Activated CD4-positive, alpha-beta memory T cell treated with anti-CD3 and anti-CD28 coated beads, Interleukin-2, amount 10 ng/mL, durations not matched to agents 7 days and 5 days (primary cell): ENCODE measurements around the gene GET4. TPM values are rescaled to one million over a fixed set of nuclear protein-coding genes. Genes with fewer than 3 reads are reported as not detected.
"Not testable (repeated sequence)": the region's sequence is repeated elsewhere in the genome, so short reads cannot be mapped to it uniquely, and the experiment has no call there.

Source experiments
- CTCF ChIA-PET: fragments of 350-600 bp; sonication (Branson Sonifier 250); formaldehyde crosslinking; loops from one replicate; lab custom pipeline; 2021; ENCODE audit warnings: antibody characterized with exemption, inconsistent platforms; lab: Charles Lee
- POLR2A ChIA-PET: fragments of 350-600 bp; sonication (Branson Sonifier 250); formaldehyde crosslinking; loops from one replicate; lab custom pipeline; 2021; ENCODE audit warnings: antibody characterized with exemption; lab: Charles Lee
- DNase-seq: peaks from one replicate; pipeline ENCODE4 v3.0.0-alpha.2; 2020
- H3K27ac Mint-ChIP-seq: one replicate; pipeline ENCODE4 v1.8.0; 2021; ENCODE audit warnings: mild to moderate bottlenecking, mixed read lengths
- H3K27me3 Mint-ChIP-seq: one replicate; pipeline ENCODE4 v1.8.0; 2021; ENCODE audit warnings: mixed read lengths
- H3K36me3 Mint-ChIP-seq: one replicate; pipeline ENCODE4 v1.8.0; 2021; ENCODE audit warnings: low read depth, mixed read lengths
- H3K4me1 Mint-ChIP-seq: one replicate; pipeline ENCODE4 v1.8.0; 2021; ENCODE audit warnings: mixed read lengths
- H3K4me3 Mint-ChIP-seq: one replicate; pipeline ENCODE4 v1.8.0; 2021; ENCODE audit warnings: mild to moderate bottlenecking, mixed read lengths
- H3K9me3 Mint-ChIP-seq: one replicate; pipeline ENCODE4 v1.8.0; 2021; ENCODE audit warnings: mixed read lengths
- total RNA-seq, 2 experiments: library from RNA; stranded (reverse); gene quantifications; one replicate each; pipeline ENCODE4 v1.2.3, GENCODE V29; 2021

GET4 gene
- total RNA-seq, 2 experiments from 2014 or later = 32.6 to 38.2 TPM

DNA sequence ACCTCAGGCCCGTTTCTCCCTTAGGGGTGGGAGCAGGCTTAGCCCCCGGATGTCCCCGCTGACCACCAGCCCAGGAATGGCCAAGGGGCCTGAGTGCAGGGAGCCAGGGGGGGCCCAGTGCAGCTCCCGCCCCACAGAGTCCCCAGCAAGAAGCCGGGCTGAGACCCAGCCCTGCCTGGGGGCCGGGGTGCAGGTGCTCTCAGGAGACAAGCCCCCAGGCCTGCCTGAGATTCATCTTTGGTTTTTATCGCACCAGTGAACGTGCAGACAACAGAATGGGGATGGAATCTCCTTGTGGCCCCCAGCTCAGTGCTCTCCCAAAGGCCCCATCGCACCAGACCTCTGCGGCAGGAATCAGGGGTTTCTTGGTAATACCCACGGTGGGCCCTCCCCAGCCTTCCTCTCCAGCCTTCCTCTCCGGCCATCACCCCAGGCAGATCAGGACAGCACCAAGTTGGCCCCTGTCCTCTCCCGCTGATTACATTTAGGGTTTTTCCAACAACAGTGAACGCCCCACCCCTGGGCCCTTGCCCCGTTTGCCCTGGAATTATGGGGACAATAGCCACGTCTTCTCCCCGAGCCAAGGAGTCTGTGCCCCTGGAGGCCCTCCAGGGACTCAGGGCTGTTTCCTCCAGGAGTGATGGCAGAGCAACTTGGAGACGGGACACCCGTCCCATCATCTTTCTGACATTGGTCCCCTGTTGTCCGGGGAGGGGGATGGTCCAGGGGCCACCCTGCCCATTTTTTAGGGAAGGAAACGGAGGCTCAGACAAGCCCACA is 55.7 kb downstream of the GET4 start:
- CTCF ChIA-PET = no interaction called here
- no peak for DNase-seq
- POLR2A ChIA-PET = no interaction called here
- Mint-ChIP-seq H3K36me3 (peaks cover 3% of the 10 kb centered on the region), H3K4me1 (peaks cover 32% of the 10 kb centered on the region), H3K9me3 (peaks cover 2% of the 10 kb centered on the region), H3K4me3 (no peak overlapping the region), H3K27me3 (peaks cover 15% of the 10 kb centered on the region), H3K27ac (no peak overlapping the region)

GRCh38 chr7:932651-932975 is 56.3 kb downstream of the GET4 start:
- Mint-ChIP-seq H3K9me3 (peaks cover 2% of the 10 kb centered on the region), H3K27ac (no peak overlapping the region), H3K4me3 (no peak overlapping the region), H3K27me3 (peaks cover 11% of the 10 kb centered on the region), H3K36me3 (peaks cover 3% of the 10 kb centered on the region), H3K4me1 (peaks cover 31% of the 10 kb centered on the region)
- ChIA-PET POLR2A (interaction anchor here (0.6 kb wide), 1 partner anchor 42 kb away, joined by 4 read pairs; the partner anchor contains the start of gene COX19), CTCF (no interaction called here)
- no peak for DNase-seq

GRCh38 chr7:934469-935163 is 58.3 kb downstream of the GET4 start:
- H3K4me3 Mint-ChIP-seq = no peak overlapping the region
- CTCF ChIA-PET = no interaction called here
- H3K27ac Mint-ChIP-seq = no peak overlapping the region
- POLR2A ChIA-PET = interaction anchor here (1.0 kb wide), 1 partner anchor 11 kb away, joined by 3 read pairs; no protein-coding TSS in a partner anchor
- no peak for DNase-seq
- peaks cover 2% of the 10 kb centered on the region for H3K9me3 Mint-ChIP-seq
- peaks cover 26% of the 10 kb centered on the region for H3K4me1 Mint-ChIP-seq
- H3K36me3 Mint-ChIP-seq = peaks cover 3% of the 10 kb centered on the region
- H3K27me3 Mint-ChIP-seq = peaks cover 4% of the 10 kb centered on the region

DNA sequence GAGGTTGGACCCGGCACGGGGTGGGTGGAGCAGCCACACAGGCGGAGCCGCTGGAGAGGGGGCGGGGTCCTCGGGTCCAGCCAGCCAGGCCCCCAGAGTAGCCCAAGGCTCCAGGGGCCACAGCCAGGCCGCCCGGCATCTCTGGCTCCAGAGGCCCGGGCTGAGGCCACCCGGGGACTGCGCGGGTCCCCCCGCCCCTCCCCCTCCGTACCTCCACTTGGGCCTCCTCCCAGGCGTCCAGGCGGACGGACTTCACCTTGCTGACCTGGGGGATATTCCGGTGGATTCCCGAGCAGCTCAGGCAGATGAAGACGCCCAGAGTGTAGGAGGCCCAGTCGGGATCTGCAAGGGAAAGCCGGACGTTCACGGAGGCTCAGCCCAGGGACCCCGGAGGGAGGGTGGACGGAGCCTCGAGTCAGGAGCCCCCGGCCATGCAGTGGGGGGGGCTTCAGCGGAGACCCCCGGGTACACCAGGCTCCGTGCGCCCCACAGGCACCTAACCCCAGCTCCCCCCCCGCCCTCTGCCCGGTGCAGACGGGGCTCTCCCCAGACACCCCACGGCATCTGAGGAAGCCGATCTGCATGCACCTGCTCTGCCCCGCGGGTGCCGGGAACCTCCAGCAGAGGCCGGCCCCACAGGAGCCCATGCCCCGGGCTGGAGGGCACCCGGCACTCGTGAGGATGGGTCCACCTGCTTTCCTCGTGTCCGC is 59.0 kb downstream of the GET4 start:
- Mint-ChIP-seq H3K27me3 (peaks cover 8% of the 10 kb centered on the region), H3K27ac (no peak overlapping the region), H3K4me3 (no peak overlapping the region), H3K9me3 (peaks cover 5% of the 10 kb centered on the region), H3K4me1 (peaks cover 22% of the 10 kb centered on the region), H3K36me3 (no peaks in the 10 kb centered on the region)
- ChIA-PET CTCF (no interaction called here), POLR2A (interaction anchor here (1.0 kb wide), 1 partner anchor 12 kb away, joined by 3 read pairs; no protein-coding TSS in a partner anchor)
- no peak for DNase-seq

GRCh38 chr7:935874-936385 is 59.6 kb downstream of the GET4 start:
- peak overlapping the region; percentile 50 for H3K27ac Mint-ChIP-seq
- H3K9me3 Mint-ChIP-seq = peaks cover 8% of the 10 kb centered on the region
- peaks cover 24% of the 10 kb centered on the region for H3K4me1 Mint-ChIP-seq
- ChIA-PET POLR2A (interaction anchor here (1.0 kb wide), 1 partner anchor 12 kb away, joined by 3 read pairs; no protein-coding TSS in a partner anchor), CTCF (no interaction called here)
- peaks cover 12% of the 10 kb centered on the region for H3K27me3 Mint-ChIP-seq
- no peaks in the 10 kb centered on the region for H3K36me3 Mint-ChIP-seq
- DNase-seq = no peak
- H3K4me3 Mint-ChIP-seq = no peak overlapping the region

DNA sequence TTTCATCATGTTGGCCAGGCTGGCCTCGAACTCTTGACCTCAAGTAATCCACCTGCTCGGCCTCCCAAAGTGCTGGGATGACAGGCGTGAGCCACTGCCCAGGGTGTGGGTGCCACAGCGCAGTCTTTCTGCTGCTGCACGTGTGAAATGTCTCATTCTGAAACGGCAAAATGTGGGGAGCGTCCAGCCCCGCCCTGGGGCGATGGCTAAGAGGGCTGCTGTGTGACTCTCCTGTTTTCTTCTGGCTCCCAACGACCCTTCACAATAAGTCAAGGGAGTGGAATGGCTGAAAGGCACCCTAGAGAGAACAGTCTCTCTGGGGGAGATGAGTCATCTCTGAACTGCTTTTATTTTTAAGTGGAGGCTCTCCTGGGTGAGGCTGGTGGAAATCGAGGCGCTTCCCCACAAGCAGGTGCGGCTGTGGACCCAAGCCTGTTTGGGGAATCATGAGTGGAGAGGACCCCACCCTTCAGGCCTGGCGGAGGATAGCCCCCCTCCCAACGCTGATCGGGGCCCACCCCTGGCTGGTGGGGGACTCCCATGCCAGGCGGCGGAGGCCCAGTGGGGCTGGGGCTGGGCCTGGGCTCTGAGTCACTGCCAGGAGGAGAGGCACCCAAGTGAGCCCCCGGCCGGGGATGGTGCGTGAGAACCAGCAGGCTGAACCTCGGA is 60.2 kb downstream of the GET4 start:
- Mint-ChIP-seq H3K4me1 (peaks cover 24% of the 10 kb centered on the region), H3K4me3 (no peak overlapping the region), H3K9me3 (peaks cover 8% of the 10 kb centered on the region), H3K27ac (peak overlapping the region; percentile 50), H3K27me3 (peaks cover 15% of the 10 kb centered on the region), H3K36me3 (no peaks in the 10 kb centered on the region)
- peak; percentile 59 for DNase-seq
- ChIA-PET CTCF (no interaction called here), POLR2A (no interaction called here)

DNA sequence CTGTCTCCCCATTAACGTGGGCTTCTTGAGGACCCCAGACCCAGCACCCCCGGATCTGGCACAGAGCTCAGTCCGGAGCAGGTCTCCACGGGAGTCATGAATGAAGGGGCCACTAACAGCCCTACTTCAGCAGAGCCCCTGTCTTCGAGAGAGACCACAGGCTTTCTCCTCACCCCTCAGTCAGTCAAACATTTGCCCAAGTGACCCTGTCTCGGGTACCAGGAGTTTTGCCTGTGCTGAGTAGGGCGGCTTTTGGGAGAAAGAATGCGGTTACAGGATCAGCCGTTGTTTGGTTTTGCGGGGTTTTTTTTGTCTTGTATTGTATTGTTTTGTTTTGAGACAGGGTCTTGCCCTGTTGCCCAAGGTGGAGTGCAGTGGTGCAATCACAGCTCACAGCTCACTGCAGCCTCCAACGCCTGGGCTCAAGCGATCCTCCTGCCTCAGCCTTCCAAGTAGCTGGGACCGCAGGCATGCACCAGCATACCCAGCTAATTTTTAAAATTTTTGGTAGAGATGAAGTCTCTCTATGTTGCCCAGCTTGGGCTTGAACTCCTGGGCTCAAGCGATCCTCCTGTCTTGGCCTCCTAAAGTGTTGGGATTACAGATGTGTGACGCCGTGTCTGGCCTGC is 61.6 kb downstream of the GET4 start:
- peaks cover 24% of the 10 kb centered on the region for H3K4me1 Mint-ChIP-seq
- H3K36me3 Mint-ChIP-seq = no peaks in the 10 kb centered on the region
- H3K27me3 Mint-ChIP-seq = peaks cover 21% of the 10 kb centered on the region
- DNase-seq = no peak
- ChIA-PET POLR2A (interaction anchor here (1.1 to 1.3 kb wide), 2 partner anchors 16 to 37 kb away, joined by 3 read pairs; partner anchors contain the start of gene COX19), CTCF (interaction anchor here (1.4 kb wide), 1 partner anchor 55 kb away, joined by 5 read pairs; no protein-coding TSS in a partner anchor)
- no peak overlapping the region for H3K4me3 Mint-ChIP-seq
- H3K9me3 Mint-ChIP-seq = peaks cover 8% of the 10 kb centered on the region
- H3K27ac Mint-ChIP-seq = no peak overlapping the region

DNA sequence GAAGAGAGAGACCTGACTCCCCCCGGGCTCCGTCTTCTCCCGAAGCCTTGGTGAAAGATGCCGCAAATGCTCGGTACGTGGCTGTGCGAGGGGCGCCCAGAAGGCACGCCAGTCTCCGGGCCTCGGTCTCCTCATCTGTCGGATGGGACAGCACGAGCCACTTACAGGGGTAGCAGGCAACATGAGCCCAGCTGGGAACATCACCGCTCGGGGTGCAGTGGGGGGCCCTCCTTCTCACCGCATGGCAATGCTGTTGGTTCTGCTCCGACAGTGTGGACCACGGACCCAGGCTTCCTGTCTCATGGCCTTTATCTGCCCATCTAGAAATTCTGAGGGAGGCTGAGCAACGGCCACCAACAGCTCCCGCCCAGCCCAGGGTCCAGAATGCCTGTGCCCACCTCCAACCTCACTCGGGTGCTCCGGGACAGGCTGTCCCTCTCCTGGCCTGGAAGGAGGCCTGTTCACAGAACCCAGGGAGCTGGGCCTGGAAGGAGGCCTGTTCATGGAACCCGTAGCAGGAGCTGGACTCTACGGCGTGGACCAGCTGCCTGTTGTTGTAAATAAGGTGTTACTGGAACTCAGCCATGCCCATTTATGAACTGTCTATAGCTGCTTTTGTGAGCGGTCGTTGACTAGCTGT is 62.3 kb downstream of the GET4 start:
- Mint-ChIP-seq H3K4me1 (peaks cover 24% of the 10 kb centered on the region), H3K27me3 (peaks cover 21% of the 10 kb centered on the region), H3K9me3 (peaks cover 8% of the 10 kb centered on the region), H3K36me3 (no peaks in the 10 kb centered on the region), H3K4me3 (no peak overlapping the region), H3K27ac (no peak overlapping the region)
- CTCF ChIA-PET = interaction anchor here (1.4 kb wide), 1 partner anchor 54 kb away, joined by 5 read pairs; no protein-coding TSS in a partner anchor
- DNase-seq = no peak
- POLR2A ChIA-PET = interaction anchor here (1.1 to 1.3 kb wide), 2 partner anchors 17 to 36 kb away, joined by 3 read pairs; partner anchors contain the start of gene COX19

GRCh38 chr7:939843-940242 is 63.5 kb downstream of the GET4 start:
- Mint-ChIP-seq H3K36me3 (no peaks in the 10 kb centered on the region), H3K27me3 (peaks cover 21% of the 10 kb centered on the region)
- CTCF ChIA-PET = interaction anchor here (1.4 kb wide), 1 partner anchor 53 kb away, joined by 5 read pairs; no protein-coding TSS in a partner anchor

GRCh38 chr7:940599-941408 is 64.5 kb downstream of the GET4 start:
- H3K27ac Mint-ChIP-seq = no peak overlapping the region
- POLR2A ChIA-PET = interaction anchor here (1.0 kb wide), 1 partner anchor 18 kb away, joined by 4 read pairs; no protein-coding TSS in a partner anchor
- H3K4me1 Mint-ChIP-seq = peaks cover 23% of the 10 kb centered on the region
- no peaks in the 10 kb centered on the region for H3K36me3 Mint-ChIP-seq
- H3K9me3 Mint-ChIP-seq = peaks cover 8% of the 10 kb centered on the region
- DNase-seq = no peak
- H3K27me3 Mint-ChIP-seq = peaks cover 21% of the 10 kb centered on the region
- CTCF ChIA-PET = no interaction called here
- no peak overlapping the region for H3K4me3 Mint-ChIP-seq

More at GRCh38 chr7:939843-940242, 63.5 kb downstream of the GET4 start:
- no peak for DNase-seq
- POLR2A ChIA-PET = no interaction called here
- no peak overlapping the region for H3K27ac Mint-ChIP-seq
- peaks cover 24% of the 10 kb centered on the region for H3K4me1 Mint-ChIP-seq
- H3K4me3 Mint-ChIP-seq = no peak overlapping the region
- peaks cover 8% of the 10 kb centered on the region for H3K9me3 Mint-ChIP-seq

DNA sequence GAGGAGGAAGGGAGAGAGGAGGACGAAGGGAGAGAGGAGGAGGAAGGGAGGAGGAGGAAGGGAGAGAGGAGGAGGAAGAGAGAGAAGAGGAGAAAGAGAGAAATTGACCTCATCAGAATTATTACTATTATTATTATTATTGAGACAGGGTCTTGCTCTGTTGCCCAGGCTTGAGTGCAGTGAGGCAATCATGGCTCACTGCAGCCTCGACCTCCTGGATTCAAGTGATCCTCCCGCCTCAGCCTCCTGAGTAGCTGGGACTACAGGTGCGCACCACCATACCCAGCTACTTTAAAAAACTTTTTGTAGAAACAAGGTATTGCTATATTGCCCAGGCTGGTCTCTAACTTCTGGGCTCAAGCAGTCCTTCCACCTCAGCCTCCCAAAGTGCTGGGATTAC is 67.4 kb downstream of the GET4 start:
- H3K9me3 Mint-ChIP-seq, POLR2A ChIA-PET, H3K4me1 Mint-ChIP-seq, H3K27ac Mint-ChIP-seq, CTCF ChIA-PET, DNase-seq, H3K4me3 Mint-ChIP-seq, H3K36me3 Mint-ChIP-seq: not testable (repeated sequence)
- peaks cover 23% of the 10 kb centered on the region for H3K27me3 Mint-ChIP-seq
